GM18873 (cell line): ENCODE results near the gene PPP1R12C.
A peak's percentile ranks its signal among the peaks of the same experiment; 100 is the strongest.
"Not testable (repeated sequence)": the region's sequence is repeated elsewhere in the genome, so short reads cannot be mapped to it uniquely, and the experiment has no call there.

Experiments
- ATAC-seq: cut with Tn5 transposase; IDR thresholded peaks from one replicate; pipeline ENCODE4 v1.9.1; 2021; ENCODE audit warnings: mild to moderate bottlenecking, moderate library complexity, moderate number of reproducible peaks; ENCODE audit not compliant: unreplicated experiment, low FRiP score

PPP1R12C gene

GRCh38 chr19:55080121-55080967 is 37.1 kb downstream of the PPP1R12C start:
- ATAC-seq: no peak

- no peak for ATAC-seq
Observed at GRCh38 chr19:55079400-55080038, 37.9 kb downstream of the PPP1R12C start.

GRCh38 chr19:55078996-55079395 is 38.4 kb downstream of the PPP1R12C start:
- no peak for ATAC-seq

- no peak for ATAC-seq
Observed at GRCh38 chr19:55077106-55077505, 40.3 kb downstream of the PPP1R12C start.

- no peak for ATAC-seq
Observed at GRCh38 chr19:55076321-55076720, 41.1 kb downstream of the PPP1R12C start.

- ATAC-seq: no peak
Observed at GRCh38 chr19:55075371-55075998, 42.0 kb downstream of the PPP1R12C start, which contains the start of gene EPS8L1. EPS8L1 (plus strand) TSS chr19:55075869; CDS start chr19:55076445, 576 bp downstream.

- no peak for ATAC-seq
Observed at GRCh38 chr19:55071913-55072312, 45.5 kb downstream of the PPP1R12C start.

- no peak for ATAC-seq
Observed at GRCh38 chr19:55071129-55071502, 46.3 kb downstream of the PPP1R12C start.

GRCh38 chr19:55070466-55071128 is 46.8 kb downstream of the PPP1R12C start:
- ATAC-seq: no peak

GRCh38 chr19:55069865-55070197 is 47.6 kb downstream of the PPP1R12C start:
- no peak for ATAC-seq

- no peak for ATAC-seq
Observed at GRCh38 chr19:55068950-55069864, 48.2 kb downstream of the PPP1R12C start.

GRCh38 chr19:55067869-55068268 is 49.6 kb downstream of the PPP1R12C start:
- no peak for ATAC-seq

- no peak for ATAC-seq
Observed at GRCh38 chr19:55066107-55066709, 51.2 kb downstream of the PPP1R12C start.

- ATAC-seq: not testable (repeated sequence)
Observed at GRCh38 chr19:55065516-55065915, 51.9 kb downstream of the PPP1R12C start.

GRCh38 chr19:55063492-55063843 is 54.0 kb downstream of the PPP1R12C start:
- ATAC-seq: no peak

- peak; percentile 64 for ATAC-seq
Observed at GRCh38 chr19:55062735-55063491, 54.5 kb downstream of the PPP1R12C start, which contains the start of gene RDH13. RDH13 (minus strand) TSS chr19:55063148; CDS start chr19:55063032, 116 bp downstream.

GRCh38 chr19:55060287-55060686 is 57.1 kb downstream of the PPP1R12C start:
- not testable (repeated sequence) for ATAC-seq

- no peak for ATAC-seq
Observed at GRCh38 chr19:55058781-55059610, 58.4 kb downstream of the PPP1R12C start.
